ENCODE measurements around the gene GRAPL. TPM values are rescaled to one million over a fixed set of nuclear protein-coding genes. Genes with fewer than 3 reads are reported as not detected.
"Not testable (repeated sequence)": the region's sequence is repeated elsewhere in the genome, so short reads cannot be mapped to it uniquely, and the experiment has no call there.

GRAPL gene
- total and polyA plus RNA-seq, 2 of the 4 experiments (the other 2 are of a cell fraction) = not detected

DNA sequence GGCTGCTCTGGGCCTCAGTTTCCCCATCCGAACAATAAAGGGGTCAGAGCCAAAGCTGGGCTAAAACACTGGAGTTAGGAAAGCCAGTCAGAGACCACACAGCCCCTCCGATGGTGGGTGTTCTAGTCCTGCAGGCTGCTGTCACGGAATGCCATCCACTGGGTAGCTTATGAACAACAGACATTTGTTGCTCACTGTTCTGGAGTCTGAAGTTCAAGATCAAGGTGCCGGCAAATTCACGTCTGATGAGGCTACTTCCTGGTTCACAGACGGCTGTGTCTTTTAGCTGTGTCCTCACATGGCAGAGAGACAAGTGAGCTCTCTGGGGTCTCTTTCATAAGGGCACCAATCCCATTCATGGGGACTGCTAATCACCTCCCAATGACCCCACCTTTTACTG lies 9.2 kb downstream of the GRAPL start:
- intact Hi-C loops (cut with micrococcal nuclease); H3K36me3 ChIP-seq (ENCODE audit: control insufficient read depth, insufficient read depth, low read length); H3K4ac ChIP-seq (ENCODE audit: low read depth, low read length); dilution Hi-C loops (cut with HindIII; ENCODE audit: low sequenced_read_pairs, unreplicated experiment); H2BK20ac ChIP-seq (ENCODE audit: low read depth, low read length); H3K23ac ChIP-seq (ENCODE audit: low read depth, low read length); H3K56ac ChIP-seq (ENCODE audit: extremely low read depth, insufficient read depth, low read length); H3K4me2 ChIP-seq (ENCODE audit: low read depth, low read length); H2AK9ac ChIP-seq (replicated peaks; ENCODE audit: low read depth, low read length, poor library complexity); H2BK120ac ChIP-seq (ENCODE audit: low read depth, low read length); DNase-seq; CTCF ChIA-PET; H2AK5ac ChIP-seq (ENCODE audit: low read depth, low read length); H3K9me3 ChIP-seq (ENCODE audit: control insufficient read depth, insufficient read depth, low read length); H3K27me3 ChIP-seq (ENCODE audit: control insufficient read depth, insufficient read depth, low read length); H4K8ac ChIP-seq (ENCODE audit: low read depth in 2 of 2, low read length in 2 of 2); BruUV-seq (replicated peaks); in situ Hi-C loops (cut with MboI; ENCODE audit: low sequenced_read_pairs); H2BK5ac ChIP-seq (ENCODE audit: low read depth, low read length, poor library complexity, severe bottlenecking); H2BK15ac ChIP-seq (ENCODE audit: low read depth, low read length); ATAC-seq (ENCODE audit: low read depth); H3K4me1 ChIP-seq (ENCODE audit: control insufficient read depth, insufficient read depth, low read length); H3K14ac ChIP-seq (replicated peaks; ENCODE audit: low read depth, low read length); POLR2A ChIA-PET (ENCODE audit: unreplicated experiment); H4K5ac ChIP-seq (ENCODE audit: low read depth, low read length); H4K91ac ChIP-seq (ENCODE audit: insufficient read depth, low read depth, low read length); H3K18ac ChIP-seq (ENCODE audit: low read depth, low read length); H3K4me3 ChIP-seq (ENCODE audit: insufficient read depth, low read depth, low read length); H3K27ac ChIP-seq (ENCODE audit: insufficient read depth, low read length); H4K20me1 ChIP-seq (ENCODE audit: insufficient read depth, low read length); H3K79me1 ChIP-seq (ENCODE audit: low read depth in 1 of 2, low read length in 2 of 2); H3K9ac ChIP-seq (ENCODE audit: low read depth, low read length); H3K9me1 ChIP-seq (ENCODE audit: insufficient read depth, low read length); H2AFZ ChIP-seq (replicated peaks; ENCODE audit: low read length, poor library complexity): not testable (repeated sequence)
- no CpG with 5 or more reads among the region's 6 CpGs for WGBS, 2 experiments (ENCODE audit: extremely low coverage in 2 of 2, insufficient read length in 1 of 2)

- in situ Hi-C loops (cut with MboI; ENCODE audit: low sequenced_read_pairs); POLR2A ChIA-PET (ENCODE audit: unreplicated experiment); H4K8ac ChIP-seq (ENCODE audit: low read depth in 2 of 2, low read length in 2 of 2); H2AFZ ChIP-seq (replicated peaks; ENCODE audit: low read length, poor library complexity); H2BK20ac ChIP-seq (ENCODE audit: low read depth, low read length); H3K14ac ChIP-seq (replicated peaks; ENCODE audit: low read depth, low read length); H4K20me1 ChIP-seq (ENCODE audit: insufficient read depth, low read length); H3K9me3 ChIP-seq (ENCODE audit: control insufficient read depth, insufficient read depth, low read length); H2AK9ac ChIP-seq (replicated peaks; ENCODE audit: low read depth, low read length, poor library complexity); dilution Hi-C loops (cut with HindIII; ENCODE audit: low sequenced_read_pairs, unreplicated experiment); H2BK120ac ChIP-seq (ENCODE audit: low read depth, low read length); H3K79me1 ChIP-seq (ENCODE audit: low read depth in 1 of 2, low read length in 2 of 2); ATAC-seq (ENCODE audit: low read depth); H3K9me1 ChIP-seq (ENCODE audit: insufficient read depth, low read length); H3K4ac ChIP-seq (ENCODE audit: low read depth, low read length); H3K9ac ChIP-seq (ENCODE audit: low read depth, low read length); DNase-seq; H4K91ac ChIP-seq (ENCODE audit: insufficient read depth, low read depth, low read length); H3K27me3 ChIP-seq (ENCODE audit: control insufficient read depth, insufficient read depth, low read length); CTCF ChIA-PET; H2BK15ac ChIP-seq (ENCODE audit: low read depth, low read length); H3K36me3 ChIP-seq (ENCODE audit: control insufficient read depth, insufficient read depth, low read length); H4K5ac ChIP-seq (ENCODE audit: low read depth, low read length); BruUV-seq (replicated peaks); H2BK5ac ChIP-seq (ENCODE audit: low read depth, low read length, poor library complexity, severe bottlenecking); intact Hi-C loops (cut with micrococcal nuclease); H3K4me3 ChIP-seq (ENCODE audit: insufficient read depth, low read depth, low read length); H3K4me1 ChIP-seq (ENCODE audit: control insufficient read depth, insufficient read depth, low read length); H3K18ac ChIP-seq (ENCODE audit: low read depth, low read length); H3K56ac ChIP-seq (ENCODE audit: extremely low read depth, insufficient read depth, low read length); H3K23ac ChIP-seq (ENCODE audit: low read depth, low read length); H3K27ac ChIP-seq (ENCODE audit: insufficient read depth, low read length); H2AK5ac ChIP-seq (ENCODE audit: low read depth, low read length); H3K4me2 ChIP-seq (ENCODE audit: low read depth, low read length): not testable (repeated sequence)
- no CpG with 5 or more reads among the region's 6 CpGs for WGBS, 2 experiments (ENCODE audit: extremely low coverage in 2 of 2, insufficient read length in 1 of 2)
Measured at GRCh38 chr17:19137959-19138358, 10.6 kb downstream of the GRAPL start.

Data from IMR-90 (cell line).